ENCODE results near the gene PHPT1.

PHPT1 gene

GRCh38 chr9:136823136-136824046 lies 25.8 kb upstream of the PHPT1 start:
- no peaks in the 10 kb centered on the region for H3K27me3 ChIP-seq (ENCODE audit: insufficient read depth, low read length)
- no peaks in the 10 kb centered on the region for H3F3A ChIP-seq (ENCODE audit: insufficient read depth, low read length)
- no peak overlapping the region for H2AFZ ChIP-seq (ENCODE audit: low read length)
- no peaks in the 10 kb centered on the region for H4K20me1 ChIP-seq (ENCODE audit: insufficient read depth, low read length)
- no peak overlapping the region for H3K27ac ChIP-seq (ENCODE audit: low read depth, low read length, poor library complexity, severe bottlenecking)
- peaks cover 52% of the 10 kb centered on the region for H3K36me3 ChIP-seq (ENCODE audit: insufficient read depth, low read length)
- H3K79me2 ChIP-seq (ENCODE audit: insufficient read depth, low read length), result peaks cover 11% of the 10 kb centered on the region; the same call in 1 of the 2 replicates
- H3K4me2 ChIP-seq (ENCODE audit: low read length), result no peak overlapping the region
- TF ChIP-seq EZH2 (IDR thresholded peaks at IDR 0.05; ENCODE audit: borderline replicate concordance, low read length), result no peak
- no peak for TF ChIP-seq CTCF (IDR thresholded peaks at IDR 0.05; ENCODE audit: low read length)
- H3K4me1 ChIP-seq (ENCODE audit: insufficient read depth, low read length, severe bottlenecking), result no peaks in the 10 kb centered on the region
- H3K4me3 ChIP-seq (ENCODE audit: low read depth, low read length, poor library complexity, severe bottlenecking), result no peak overlapping the region
- H3K9ac ChIP-seq (ENCODE audit: low read length), result no peak overlapping the region
- no peaks in the 10 kb centered on the region for H3K9me2 ChIP-seq (ENCODE audit: low read depth, low read length)
- H3K9me3 ChIP-seq (ENCODE audit: low read length), result no peaks in the 10 kb centered on the region

GRCh38 chr9:136824496-136825225 lies 24.5 kb upstream of the PHPT1 start:
- Histone ChIP-seq H3K9me2 (ENCODE audit: low read depth, low read length) (no peaks in the 10 kb centered on the region), H3K36me3 (ENCODE audit: insufficient read depth, low read length) (peaks cover 65% of the 10 kb centered on the region), H3K4me3 (ENCODE audit: low read depth, low read length, poor library complexity, severe bottlenecking) (no peak overlapping the region), H3K4me1 (ENCODE audit: insufficient read depth, low read length, severe bottlenecking) (no peaks in the 10 kb centered on the region), H3F3A (ENCODE audit: insufficient read depth, low read length) (no peaks in the 10 kb centered on the region), H3K9ac (ENCODE audit: low read length) (no peak overlapping the region), H3K4me2 (ENCODE audit: low read length) (no peak overlapping the region), H4K20me1 (ENCODE audit: insufficient read depth, low read length) (no peaks in the 10 kb centered on the region), H3K27me3 (ENCODE audit: insufficient read depth, low read length) (no peaks in the 10 kb centered on the region), H3K79me2 (ENCODE audit: insufficient read depth, low read length) (peaks cover 6% of the 10 kb centered on the region; the same call in 1 of the 2 replicates), H2AFZ (ENCODE audit: low read length) (no peak overlapping the region), H3K27ac (ENCODE audit: low read depth, low read length, poor library complexity, severe bottlenecking) (no peak overlapping the region), H3K9me3 (ENCODE audit: low read length) (no peaks in the 10 kb centered on the region)
- TF ChIP-seq CTCF (IDR thresholded peaks at IDR 0.05; ENCODE audit: low read length) (no peak), EZH2 (IDR thresholded peaks at IDR 0.05; ENCODE audit: borderline replicate concordance, low read length) (no peak)

DNA sequence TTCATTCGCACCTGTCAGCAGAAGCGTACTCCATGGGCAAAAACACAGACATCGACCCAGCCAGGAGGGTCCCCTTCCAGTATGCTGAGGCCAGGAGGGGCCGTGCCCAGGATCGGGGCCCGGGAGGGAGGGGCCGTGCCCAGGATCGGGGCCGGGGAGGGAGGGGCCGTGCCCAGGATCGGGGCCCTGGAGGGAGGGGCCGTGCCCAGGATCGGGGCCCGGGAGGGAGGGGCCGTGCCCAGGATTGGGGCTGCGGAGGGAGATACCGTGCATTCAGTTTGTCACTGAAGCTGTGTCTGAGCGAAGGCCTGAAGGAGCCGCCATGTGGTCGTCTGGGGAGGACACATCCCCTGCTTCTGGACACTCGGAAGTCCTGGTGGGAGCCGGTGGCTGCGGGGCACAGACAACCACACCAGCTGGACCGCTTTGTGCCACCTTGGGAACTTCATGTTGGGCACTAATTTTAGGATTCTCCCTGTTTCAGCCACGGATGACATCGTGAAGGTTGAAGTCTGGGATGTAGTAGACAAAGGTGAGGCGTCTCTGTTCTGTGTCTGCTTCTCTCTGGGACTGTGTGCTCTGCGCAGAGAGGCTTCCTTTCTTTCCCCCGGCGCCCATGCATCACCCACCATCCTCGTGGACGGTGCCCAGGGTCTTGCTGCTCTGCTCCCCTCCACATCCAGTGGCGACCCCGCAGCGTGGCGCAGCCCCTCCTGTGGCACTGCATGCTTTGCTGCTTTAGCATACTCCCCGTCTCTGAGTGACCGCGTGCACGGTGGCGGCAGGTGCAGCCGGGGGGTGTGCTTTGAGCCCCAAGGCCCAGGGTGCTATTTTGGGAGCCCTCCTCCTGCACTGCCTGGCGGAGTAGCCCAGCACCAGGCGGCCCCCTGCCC lies 23.7 kb upstream of the PHPT1 start:
- Histone ChIP-seq H3K79me2 (ENCODE audit: insufficient read depth, low read length) (peaks cover 4% of the 10 kb centered on the region; the same call in 1 of the 2 replicates), H3K4me2 (ENCODE audit: low read length) (no peak overlapping the region), H3K27ac (ENCODE audit: low read depth, low read length, poor library complexity, severe bottlenecking) (no peak overlapping the region), H3K27me3 (ENCODE audit: insufficient read depth, low read length) (no peaks in the 10 kb centered on the region), H3K9me3 (ENCODE audit: low read length) (no peaks in the 10 kb centered on the region), H3F3A (ENCODE audit: insufficient read depth, low read length) (no peaks in the 10 kb centered on the region), H3K4me3 (ENCODE audit: low read depth, low read length, poor library complexity, severe bottlenecking) (no peak overlapping the region), H3K9me2 (ENCODE audit: low read depth, low read length) (no peaks in the 10 kb centered on the region), H3K36me3 (ENCODE audit: insufficient read depth, low read length) (peaks cover 73% of the 10 kb centered on the region), H4K20me1 (ENCODE audit: insufficient read depth, low read length) (no peaks in the 10 kb centered on the region), H2AFZ (ENCODE audit: low read length) (no peak overlapping the region), H3K9ac (ENCODE audit: low read length) (no peak overlapping the region), H3K4me1 (ENCODE audit: insufficient read depth, low read length, severe bottlenecking) (no peaks in the 10 kb centered on the region)
- TF ChIP-seq CTCF (IDR thresholded peaks at IDR 0.05; ENCODE audit: low read length), result no peak
